Measurements from ENCODE around the gene CCNDBP1.
"Not testable (repeated sequence)": the region's sequence is repeated elsewhere in the genome, so short reads cannot be mapped to it uniquely, and the experiment has no call there.

GRCh38 chr15:43177147-43177546, 8.1 kb upstream of the CCNDBP1 start:
- TF ChIP-seq POLR2A (IDR thresholded peaks at IDR 0.05) = not testable (repeated sequence)
- TF ChIP-seq, protein P1, sequence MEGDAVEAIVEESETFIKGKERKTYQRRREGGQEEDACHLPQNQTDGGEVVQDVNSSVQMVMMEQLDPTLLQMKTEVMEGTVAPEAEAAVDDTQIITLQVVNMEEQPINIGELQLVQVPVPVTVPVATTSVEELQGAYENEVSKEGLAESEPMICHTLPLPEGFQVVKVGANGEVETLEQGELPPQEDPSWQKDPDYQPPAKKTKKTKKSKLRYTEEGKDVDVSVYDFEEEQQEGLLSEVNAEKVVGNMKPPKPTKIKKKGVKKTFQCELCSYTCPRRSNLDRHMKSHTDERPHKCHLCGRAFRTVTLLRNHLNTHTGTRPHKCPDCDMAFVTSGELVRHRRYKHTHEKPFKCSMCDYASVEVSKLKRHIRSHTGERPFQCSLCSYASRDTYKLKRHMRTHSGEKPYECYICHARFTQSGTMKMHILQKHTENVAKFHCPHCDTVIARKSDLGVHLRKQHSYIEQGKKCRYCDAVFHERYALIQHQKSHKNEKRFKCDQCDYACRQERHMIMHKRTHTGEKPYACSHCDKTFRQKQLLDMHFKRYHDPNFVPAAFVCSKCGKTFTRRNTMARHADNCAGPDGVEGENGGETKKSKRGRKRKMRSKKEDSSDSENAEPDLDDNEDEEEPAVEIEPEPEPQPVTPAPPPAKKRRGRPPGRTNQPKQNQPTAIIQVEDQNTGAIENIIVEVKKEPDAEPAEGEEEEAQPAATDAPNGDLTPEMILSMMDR (IDR thresholded peaks at IDR 0.05) = not testable (repeated sequence)

Data from testis (tissue), 2 donors.